ENCODE measurements around the gene BBLN.

GRCh38 chr9:128116104-128117083 lies 43.7 kb upstream of the BBLN start:
- TF ChIP-seq CTCF (IDR thresholded peaks at IDR 0.05 in 4 of 5, conservative IDR thresholded peaks at IDR 0.05 in 1 of 5) = no peak
- TF ChIP-seq POLR2A (IDR thresholded peaks at IDR 0.05) = no peak
